HEK293 (cell line): ENCODE results near the gene PEPD.

ENCODE experiments used
- CTCF ChIA-PET: fragments of 350-600 bp; formaldehyde crosslinking; extraction: SDS; loops from one replicate; lab custom pipeline; 2021; ENCODE audit warnings: antibody characterized with exemption; lab: Yijun Ruan, JAX
- POLR2A ChIA-PET: fragments of 300-600 bp; formaldehyde crosslinking; extraction: SDS; loops from one replicate; lab custom pipeline; 2020; ENCODE audit warnings: antibody characterized with exemption, inconsistent platforms; lab: Yijun Ruan, JAX
- H3K27ac ChIP-seq: fragments of 200-500 bp; sonication (Bioruptor generic); 2 replicates; pipeline ENCODE4 v1.5.1; 2014; ENCODE audit warnings: low read depth, low read length, control low read depth, inconsistent platforms; ENCODE audit errors: extremely low read depth
- H3K36me3 ChIP-seq, 2 experiments: fragments of 200-500 bp in 1 of 2; sonication (Bioruptor generic) in 1 of 2; 1 replicate in 1 of 2; 2 replicates in 1 of 2; pipeline ENCODE4 v1.5.1; 2014 to 2017; ENCODE audit warnings: inconsistent platforms in 2 of 2, low read length in 2 of 2; ENCODE audit not compliant: control insufficient read depth in 2 of 2, insufficient read depth in 1 of 2
- H3K4me1 ChIP-seq: fragments of 200-500 bp; sonication (Bioruptor generic); 2 replicates; pipeline ENCODE4 v1.5.1; 2014; ENCODE audit warnings: mild to moderate bottlenecking, low read length, inconsistent platforms; ENCODE audit not compliant: control insufficient read depth, insufficient read depth
- H3K4me3 ChIP-seq: 2 replicates; pipeline ENCODE4 v1.5.1; 2011; ENCODE audit warnings: low read depth, mild to moderate bottlenecking, control low read depth, low read length, moderate library complexity
- H3K9me3 ChIP-seq: fragments of 200-500 bp; sonication (Bioruptor generic); 2 replicates; pipeline ENCODE4 v1.5.1; 2014; ENCODE audit warnings: low read depth, low read length, inconsistent platforms; ENCODE audit not compliant: control insufficient read depth, insufficient read depth
- EGR2 ChIP-seq: fragments of 450-650 bp; formaldehyde crosslinking; IDR thresholded peaks from 2 replicates; pipeline ENCODE4 v1.5.1; 2016; ENCODE audit warnings: low read depth, missing biosample characterization, missing genetic modification characterization
- INSM2 ChIP-seq: fragments of 450-650 bp; formaldehyde crosslinking; IDR thresholded peaks from 2 replicates; pipeline ENCODE4 v1.5.1; 2016; ENCODE audit warnings: missing biosample characterization, missing genetic modification characterization
- PRDM1 ChIP-seq: fragments of 450-650 bp; formaldehyde crosslinking; IDR thresholded peaks from 2 replicates; pipeline ENCODE4; 2016; ENCODE audit warnings: missing biosample characterization, missing genetic modification characterization
- SP3 ChIP-seq: fragments of 450-650 bp; formaldehyde crosslinking; IDR thresholded peaks from 2 replicates; pipeline ENCODE4 v1.5.1; 2016; ENCODE audit warnings: missing biosample characterization, missing genetic modification characterization
- TRIM28 ChIP-seq: IDR thresholded peaks from 2 replicates; pipeline ENCODE4 v1.6.1; 2011; ENCODE audit warnings: low read length, control low read depth, borderline replicate concordance
- WT1 ChIP-seq: fragments of 450-650 bp; formaldehyde crosslinking; IDR thresholded peaks from 2 replicates; pipeline ENCODE4 v1.5.1; 2016; ENCODE audit warnings: missing biosample characterization, missing genetic modification characterization
- ZBTB17 ChIP-seq: fragments of 450-650 bp; formaldehyde crosslinking; IDR thresholded peaks from 2 replicates; pipeline ENCODE4 v1.5.1; 2016; ENCODE audit warnings: missing biosample characterization, missing genetic modification characterization
- ZBTB21 ChIP-seq: fragments of 450-650 bp; formaldehyde crosslinking; IDR thresholded peaks from 2 replicates; pipeline ENCODE4 v1.5.1; 2017; ENCODE audit warnings: missing biosample characterization, missing genetic modification characterization
- ZNF184 ChIP-seq: fragments of 450-650 bp; IDR thresholded peaks from 2 replicates; pipeline ENCODE4 v1.5.1; 2018; ENCODE audit warnings: missing biosample characterization, mild to moderate bottlenecking, missing genetic modification characterization
- ZNF266 ChIP-seq: fragments of 450-650 bp; formaldehyde crosslinking; IDR thresholded peaks from 2 replicates; pipeline ENCODE4 v1.5.1; 2016; ENCODE audit warnings: missing biosample characterization, missing genetic modification characterization, low read depth
- ZNF350 ChIP-seq: fragments of 450-650 bp; formaldehyde crosslinking; IDR thresholded peaks from 2 replicates; pipeline ENCODE4 v1.5.0; 2017; ENCODE audit warnings: missing biosample characterization, mild to moderate bottlenecking, missing genetic modification characterization
- ZNF549 ChIP-seq: fragments of 450-650 bp; IDR thresholded peaks from 2 replicates; pipeline ENCODE4 v1.5.1; 2018; ENCODE audit warnings: missing biosample characterization, missing genetic modification characterization, mild to moderate bottlenecking, inconsistent platforms, moderate library complexity
- ZNF558 ChIP-seq: fragments of 450-650 bp; formaldehyde crosslinking; IDR thresholded peaks from 2 replicates; pipeline ENCODE4 v1.5.1; 2016; ENCODE audit warnings: missing biosample characterization, missing genetic modification characterization
- ZNF571 ChIP-seq: fragments of 450-650 bp; formaldehyde crosslinking; IDR thresholded peaks from 2 replicates; pipeline ENCODE4 v1.5.0; 2017; ENCODE audit warnings: missing biosample characterization, missing genetic modification characterization
- ZNF585B ChIP-seq: fragments of 450-650 bp; formaldehyde crosslinking; IDR thresholded peaks from 2 replicates; pipeline ENCODE4 v1.5.1; 2016; ENCODE audit warnings: missing biosample characterization, missing genetic modification characterization
- ZNF623 ChIP-seq: fragments of 450-650 bp; formaldehyde crosslinking; IDR thresholded peaks from 2 replicates; pipeline ENCODE4 v1.5.1; 2016; ENCODE audit warnings: missing biosample characterization, missing genetic modification characterization
- ZNF645 ChIP-seq: fragments of 450-650 bp; formaldehyde crosslinking; IDR thresholded peaks from 2 replicates; pipeline ENCODE4; 2016; ENCODE audit warnings: missing biosample characterization, missing genetic modification characterization
- ZNF677 ChIP-seq: fragments of 450-650 bp; IDR thresholded peaks from 2 replicates; pipeline ENCODE4 v1.5.0; 2018; ENCODE audit warnings: missing biosample characterization, mild to moderate bottlenecking, missing genetic modification characterization, moderate library complexity
- ZNF704 ChIP-seq: fragments of 450-650 bp; formaldehyde crosslinking; IDR thresholded peaks from 2 replicates; pipeline ENCODE4 v1.5.1; 2016; ENCODE audit warnings: missing biosample characterization, missing genetic modification characterization
- ZNF768 ChIP-seq: fragments of 450-650 bp; formaldehyde crosslinking; IDR thresholded peaks from 2 replicates; pipeline ENCODE4 v1.5.1; 2018; ENCODE audit warnings: missing biosample characterization, mild to moderate bottlenecking, missing genetic modification characterization
- ZSCAN23 ChIP-seq: fragments of 450-650 bp; formaldehyde crosslinking; IDR thresholded peaks from 2 replicates; pipeline ENCODE4 v1.5.1; 2016; ENCODE audit warnings: missing biosample characterization, missing genetic modification characterization
- TF ChIP-seq, protein P1 (sequence below): fragments of 450-650 bp; formaldehyde crosslinking; IDR thresholded peaks from 2 replicates; pipeline ENCODE4 v1.5.1; 2016; ENCODE audit warnings: missing biosample characterization, missing genetic modification characterization
- TF ChIP-seq, protein P2 (sequence below): fragments of 450-650 bp; formaldehyde crosslinking; IDR thresholded peaks from 2 replicates; pipeline ENCODE4 v1.5.1; 2017; ENCODE audit warnings: missing biosample characterization, mild to moderate bottlenecking, missing genetic modification characterization, moderate library complexity
- TF ChIP-seq, protein P3 (sequence below): fragments of 450-650 bp; formaldehyde crosslinking; IDR thresholded peaks from 2 replicates; pipeline ENCODE4 v1.5.1; 2016; ENCODE audit warnings: missing biosample characterization, missing genetic modification characterization, borderline replicate concordance

Gene PEPD

DNA sequence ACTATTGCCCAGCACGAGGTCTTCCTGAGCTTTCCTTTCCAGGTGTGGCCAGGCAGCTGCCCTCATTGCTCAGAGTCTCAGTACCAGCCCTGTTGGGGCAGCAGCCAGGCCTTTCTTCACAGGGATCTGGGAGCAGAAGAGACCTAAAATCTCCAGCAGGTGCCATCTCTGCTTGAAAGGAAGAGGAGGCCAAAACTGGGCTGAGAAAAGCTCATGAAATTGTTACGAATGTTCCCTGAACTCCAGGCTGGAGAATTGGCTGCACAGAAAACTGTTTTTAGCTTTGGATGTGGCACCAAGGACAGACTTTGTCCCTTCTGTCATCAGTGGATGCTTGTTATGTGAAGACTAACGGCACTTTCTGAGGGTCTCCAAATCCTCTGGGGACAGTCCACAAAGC is 8.7 kb upstream of the PEPD start:
- H3K4me1 ChIP-seq: no peaks in the 10 kb centered on the region
- no peaks in the 10 kb centered on the region for H3K9me3 ChIP-seq
- ChIA-PET POLR2A (interaction anchor here (2.5 kb wide), 1 partner anchor 9 kb away, joined by 12 read pairs; the partner anchor contains the start of gene PEPD), CTCF (interaction anchor here (0.8 to 1.7 kb wide), 5 partner anchors 98 to 288 kb away, joined by 3 to 12 read pairs (median 3); no protein-coding TSS in a partner anchor)
- H3K27ac ChIP-seq: no peak overlapping the region
- H3K4me3 ChIP-seq: no peak overlapping the region
- no peaks in the 10 kb centered on the region for H3K36me3 ChIP-seq
- no peak for TF ChIP-seq ZNF571 (tag by site-specific recombination)
- no peak for TF ChIP-seq PRDM1 (tag by site-specific recombination)
- no peak for TF ChIP-seq ZNF266
- TF ChIP-seq ZNF623: no peak
- no peak for TF ChIP-seq INSM2 (tag by site-specific recombination)
- no peak for TF ChIP-seq ZBTB17
- TF ChIP-seq TRIM28: no peak
- TF ChIP-seq ZNF704 (tag by site-specific recombination): no peak
- no peak for TF ChIP-seq ZNF585B (tag by site-specific recombination)
- TF ChIP-seq ZSCAN23 (tag by site-specific recombination): no peak

GRCh38 chr19:33529094-33529676 is 7.6 kb upstream of the PEPD start:
- CTCF ChIA-PET: interaction anchor here (0.6 to 1.7 kb wide), 3 partner anchors 98 to 287 kb away, joined by 3 to 12 read pairs (median 3); no protein-coding TSS in a partner anchor
- TF ChIP-seq, protein P1, sequence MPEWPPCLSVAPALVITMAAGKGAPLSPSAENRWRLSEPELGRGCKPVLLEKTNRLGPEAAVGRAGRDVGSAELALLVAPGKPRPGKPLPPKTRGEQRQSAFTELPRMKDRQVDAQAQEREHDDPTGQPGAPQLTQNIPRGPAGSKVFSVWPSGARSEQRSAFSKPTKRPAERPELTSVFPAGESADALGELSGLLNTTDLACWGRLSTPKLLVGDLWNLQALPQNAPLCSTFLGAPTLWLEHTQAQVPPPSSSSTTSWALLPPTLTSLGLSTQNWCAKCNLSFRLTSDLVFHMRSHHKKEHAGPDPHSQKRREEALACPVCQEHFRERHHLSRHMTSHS (tag by site-specific recombination): no peak
- TF ChIP-seq, protein P2, sequence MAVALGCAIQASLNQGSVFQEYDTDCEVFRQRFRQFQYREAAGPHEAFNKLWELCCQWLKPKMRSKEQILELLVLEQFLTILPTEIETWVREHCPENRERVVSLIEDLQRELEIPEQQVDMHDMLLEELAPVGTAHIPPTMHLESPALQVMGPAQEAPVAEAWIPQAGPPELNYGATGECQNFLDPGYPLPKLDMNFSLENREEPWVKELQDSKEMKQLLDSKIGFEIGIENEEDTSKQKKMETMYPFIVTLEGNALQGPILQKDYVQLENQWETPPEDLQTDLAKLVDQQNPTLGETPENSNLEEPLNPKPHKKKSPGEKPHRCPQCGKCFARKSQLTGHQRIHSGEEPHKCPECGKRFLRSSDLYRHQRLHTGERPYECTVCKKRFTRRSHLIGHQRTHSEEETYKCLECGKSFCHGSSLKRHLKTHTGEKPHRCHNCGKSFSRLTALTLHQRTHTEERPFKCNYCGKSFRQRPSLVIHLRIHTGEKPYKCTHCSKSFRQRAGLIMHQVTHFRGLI: no peak
- TF ChIP-seq ZNF677 (tag by site-specific recombination) (no peak), ZNF350 (no peak), ZNF184 (tag by site-specific recombination) (no peak), ZSCAN23 (tag by site-specific recombination) (no peak), ZNF558 (tag by site-specific recombination) (no peak), WT1 (tag by site-specific recombination) (no peak), ZNF645 (tag by site-specific recombination) (no peak), SP3 (no peak), EGR2 (tag by site-specific recombination) (peak; percentile 49), ZNF549 (tag by site-specific recombination) (no peak), ZBTB21 (tag by site-specific recombination) (no peak), ZNF768 (tag by site-specific recombination) (no peak)
- TF ChIP-seq, protein P3, sequence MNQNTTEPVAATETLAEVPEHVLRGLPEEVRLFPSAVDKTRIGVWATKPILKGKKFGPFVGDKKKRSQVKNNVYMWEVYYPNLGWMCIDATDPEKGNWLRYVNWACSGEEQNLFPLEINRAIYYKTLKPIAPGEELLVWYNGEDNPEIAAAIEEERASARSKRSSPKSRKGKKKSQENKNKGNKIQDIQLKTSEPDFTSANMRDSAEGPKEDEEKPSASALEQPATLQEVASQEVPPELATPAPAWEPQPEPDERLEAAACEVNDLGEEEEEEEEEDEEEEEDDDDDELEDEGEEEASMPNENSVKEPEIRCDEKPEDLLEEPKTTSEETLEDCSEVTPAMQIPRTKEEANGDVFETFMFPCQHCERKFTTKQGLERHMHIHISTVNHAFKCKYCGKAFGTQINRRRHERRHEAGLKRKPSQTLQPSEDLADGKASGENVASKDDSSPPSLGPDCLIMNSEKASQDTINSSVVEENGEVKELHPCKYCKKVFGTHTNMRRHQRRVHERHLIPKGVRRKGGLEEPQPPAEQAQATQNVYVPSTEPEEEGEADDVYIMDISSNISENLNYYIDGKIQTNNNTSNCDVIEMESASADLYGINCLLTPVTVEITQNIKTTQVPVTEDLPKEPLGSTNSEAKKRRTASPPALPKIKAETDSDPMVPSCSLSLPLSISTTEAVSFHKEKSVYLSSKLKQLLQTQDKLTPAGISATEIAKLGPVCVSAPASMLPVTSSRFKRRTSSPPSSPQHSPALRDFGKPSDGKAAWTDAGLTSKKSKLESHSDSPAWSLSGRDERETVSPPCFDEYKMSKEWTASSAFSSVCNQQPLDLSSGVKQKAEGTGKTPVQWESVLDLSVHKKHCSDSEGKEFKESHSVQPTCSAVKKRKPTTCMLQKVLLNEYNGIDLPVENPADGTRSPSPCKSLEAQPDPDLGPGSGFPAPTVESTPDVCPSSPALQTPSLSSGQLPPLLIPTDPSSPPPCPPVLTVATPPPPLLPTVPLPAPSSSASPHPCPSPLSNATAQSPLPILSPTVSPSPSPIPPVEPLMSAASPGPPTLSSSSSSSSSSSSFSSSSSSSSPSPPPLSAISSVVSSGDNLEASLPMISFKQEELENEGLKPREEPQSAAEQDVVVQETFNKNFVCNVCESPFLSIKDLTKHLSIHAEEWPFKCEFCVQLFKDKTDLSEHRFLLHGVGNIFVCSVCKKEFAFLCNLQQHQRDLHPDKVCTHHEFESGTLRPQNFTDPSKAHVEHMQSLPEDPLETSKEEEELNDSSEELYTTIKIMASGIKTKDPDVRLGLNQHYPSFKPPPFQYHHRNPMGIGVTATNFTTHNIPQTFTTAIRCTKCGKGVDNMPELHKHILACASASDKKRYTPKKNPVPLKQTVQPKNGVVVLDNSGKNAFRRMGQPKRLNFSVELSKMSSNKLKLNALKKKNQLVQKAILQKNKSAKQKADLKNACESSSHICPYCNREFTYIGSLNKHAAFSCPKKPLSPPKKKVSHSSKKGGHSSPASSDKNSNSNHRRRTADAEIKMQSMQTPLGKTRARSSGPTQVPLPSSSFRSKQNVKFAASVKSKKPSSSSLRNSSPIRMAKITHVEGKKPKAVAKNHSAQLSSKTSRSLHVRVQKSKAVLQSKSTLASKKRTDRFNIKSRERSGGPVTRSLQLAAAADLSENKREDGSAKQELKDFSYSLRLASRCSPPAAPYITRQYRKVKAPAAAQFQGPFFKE (tag by site-specific recombination): 0 out of 2 replicates have a peak, but pooled peaks have one; percentile 15

More at GRCh38 chr19:33529094-33529676, 7.6 kb upstream of the PEPD start:
- POLR2A ChIA-PET: no interaction called here
- H3K36me3 ChIP-seq: no peaks in the 10 kb centered on the region
- no peaks in the 10 kb centered on the region for H3K4me1 ChIP-seq
- no peak overlapping the region for H3K27ac ChIP-seq
- no peak overlapping the region for H3K4me3 ChIP-seq
- H3K9me3 ChIP-seq: no peaks in the 10 kb centered on the region
